ENCODE data around the gene IFT74. TPM values are rescaled to one million over a fixed set of nuclear protein-coding genes. Genes with fewer than 3 reads are reported as not detected.

IFT74 gene
- total RNA-seq, 1 experiment from 2014 or later, result 16.2 TPM

DNA sequence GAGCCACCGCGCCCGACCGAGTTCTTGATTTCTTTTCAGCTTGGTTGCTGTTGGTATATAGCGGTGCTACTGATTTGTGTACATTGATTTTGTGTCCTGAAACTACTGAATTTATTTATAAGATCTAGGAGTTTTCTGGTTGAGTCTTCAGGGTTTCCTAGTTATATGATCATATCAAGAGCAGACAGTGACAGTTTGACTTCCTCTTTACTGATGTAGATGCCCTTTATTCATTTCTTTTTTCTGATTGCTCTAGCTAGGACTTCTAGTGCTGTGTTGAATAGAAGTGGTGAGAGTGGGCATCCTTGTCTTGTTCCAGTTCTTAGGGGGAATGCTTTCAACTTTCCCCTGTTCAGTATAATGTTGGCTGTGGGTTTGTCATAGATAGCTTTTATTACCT is 66.7 kb downstream of the IFT74 start:
- H3K4me3 Mint-ChIP-seq, result no peak overlapping the region
- no peak overlapping the region for H4K8ac ChIP-seq (replicated peaks; ENCODE audit: insufficient read length, low read depth, low read length)
- peaks cover 14 to 26% (median 22%) of the 10 kb centered on the region in 3 experiments for H3K36me3 Mint-ChIP-seq (ENCODE audit: insufficient read depth in 1 of 3, low read depth in 3 of 3)
- H3K27ac ChIP-seq (ENCODE audit: insufficient read length, low read depth, low read length), result no peak overlapping the region
- no peak overlapping the region for H2BK12ac ChIP-seq (ENCODE audit: insufficient read length, low read depth, low read length)
- no peak overlapping the region for H2BK20ac ChIP-seq (ENCODE audit: low read depth, low read length, poor library complexity, severe bottlenecking)
- no peak overlapping the region for H3K56ac ChIP-seq (ENCODE audit: insufficient read length, low read depth, low read length)
- no peak overlapping the region for H3K27ac Mint-ChIP-seq
- no peak overlapping the region for H3K9ac ChIP-seq (ENCODE audit: extremely low read depth, insufficient read length, low read length)
- H3K9me3 Mint-ChIP-seq, result no peaks in the 10 kb centered on the region
- no peaks in the 10 kb centered on the region for H3K4me1 Mint-ChIP-seq
- H3K23ac ChIP-seq (ENCODE audit: insufficient read length, low read depth, low read length), result no peak overlapping the region
- H3K9me3 ChIP-seq (ENCODE audit: control insufficient read depth, low read depth, low read length), result no peaks in the 10 kb centered on the region
- no peak overlapping the region for H3T11ph ChIP-seq (ENCODE audit: low read length)
- H3K18ac ChIP-seq (ENCODE audit: insufficient read length, low read depth, low read length), result no peak overlapping the region
- H3K4ac ChIP-seq (ENCODE audit: low read depth, low read length), result no peak overlapping the region
- WGBS (ENCODE audit: extremely low coverage, insufficient read length, low lambda C conversion rate), result no CpG with 5 or more reads among the region's 5 CpGs
- no peaks in the 10 kb centered on the region for H3K79me2 ChIP-seq (ENCODE audit: insufficient read depth, low read length)
- no peak for DNase-seq
- H4K5ac ChIP-seq (ENCODE audit: insufficient read length, low read depth, low read length), result no peak overlapping the region
- no peak overlapping the region for H2AFZ ChIP-seq (ENCODE audit: low read length)
- H3K27me3 ChIP-seq (ENCODE audit: insufficient read depth, low read length), result no peaks in the 10 kb centered on the region
- TF ChIP-seq, protein P1, sequence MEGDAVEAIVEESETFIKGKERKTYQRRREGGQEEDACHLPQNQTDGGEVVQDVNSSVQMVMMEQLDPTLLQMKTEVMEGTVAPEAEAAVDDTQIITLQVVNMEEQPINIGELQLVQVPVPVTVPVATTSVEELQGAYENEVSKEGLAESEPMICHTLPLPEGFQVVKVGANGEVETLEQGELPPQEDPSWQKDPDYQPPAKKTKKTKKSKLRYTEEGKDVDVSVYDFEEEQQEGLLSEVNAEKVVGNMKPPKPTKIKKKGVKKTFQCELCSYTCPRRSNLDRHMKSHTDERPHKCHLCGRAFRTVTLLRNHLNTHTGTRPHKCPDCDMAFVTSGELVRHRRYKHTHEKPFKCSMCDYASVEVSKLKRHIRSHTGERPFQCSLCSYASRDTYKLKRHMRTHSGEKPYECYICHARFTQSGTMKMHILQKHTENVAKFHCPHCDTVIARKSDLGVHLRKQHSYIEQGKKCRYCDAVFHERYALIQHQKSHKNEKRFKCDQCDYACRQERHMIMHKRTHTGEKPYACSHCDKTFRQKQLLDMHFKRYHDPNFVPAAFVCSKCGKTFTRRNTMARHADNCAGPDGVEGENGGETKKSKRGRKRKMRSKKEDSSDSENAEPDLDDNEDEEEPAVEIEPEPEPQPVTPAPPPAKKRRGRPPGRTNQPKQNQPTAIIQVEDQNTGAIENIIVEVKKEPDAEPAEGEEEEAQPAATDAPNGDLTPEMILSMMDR (conservative IDR thresholded peaks at IDR 0.05), result no peak
- no peak overlapping the region for H2BK5ac ChIP-seq (ENCODE audit: insufficient read length, low read length)
- no peak overlapping the region for H2BK15ac ChIP-seq (ENCODE audit: low read depth, low read length)
- H3K79me1 ChIP-seq (ENCODE audit: insufficient read depth, low read depth, low read length, poor library complexity, severe bottlenecking), result no peaks in the 10 kb centered on the region
- H2BK120ac ChIP-seq (ENCODE audit: low read depth, low read length, poor library complexity, severe bottlenecking), result no peak overlapping the region
- no peak overlapping the region for H3K4me2 ChIP-seq (ENCODE audit: insufficient read depth, insufficient read length, low read length)
- H3K27me3 Mint-ChIP-seq (ENCODE audit: low read depth), result no peaks in the 10 kb centered on the region
- no peaks in the 10 kb centered on the region for H4K20me1 ChIP-seq (ENCODE audit: control insufficient read depth, insufficient read depth, insufficient read length)
- no peaks in the 10 kb centered on the region for H3K4me1 ChIP-seq (ENCODE audit: insufficient read depth, low read length)
- H3K23me2 ChIP-seq (ENCODE audit: insufficient read length, low read depth, low read length, poor library complexity, severe bottlenecking), result no peaks in the 10 kb centered on the region
- no peak overlapping the region for H2AK5ac ChIP-seq (ENCODE audit: insufficient read length, low read length)
- no peak overlapping the region for H4K91ac ChIP-seq (ENCODE audit: insufficient read length, low read depth, low read length)
- H3K14ac ChIP-seq (ENCODE audit: insufficient read depth, low read length), result no peak overlapping the region
